Ishikawa (cell line): ENCODE measurements around the gene KISS1R.

Experiments used
- CEBPB ChIP-seq: IDR thresholded peaks from 2 replicates; pipeline ENCODE4 v1.6.1; 2012
- CREB1 ChIP-seq: IDR thresholded peaks from 2 replicates; pipeline ENCODE4 v1.6.1; 2012; ENCODE audit warnings: low read depth
- EGR1 ChIP-seq: IDR thresholded peaks from 2 replicates; pipeline ENCODE4 v1.6.1; 2012
- EP300 ChIP-seq: IDR thresholded peaks from 2 replicates; pipeline ENCODE4 v1.6.1; 2012; ENCODE audit warnings: borderline replicate concordance
- FOXM1 ChIP-seq: IDR thresholded peaks from 2 replicates; pipeline ENCODE4 v1.6.1; 2012; ENCODE audit warnings: low read depth, borderline replicate concordance
- NFIC ChIP-seq: IDR thresholded peaks from 2 replicates; pipeline ENCODE4 v1.6.1; 2012
- RAD21 ChIP-seq: IDR thresholded peaks from 2 replicates; pipeline ENCODE4 v1.6.1; 2012; ENCODE audit warnings: low read depth
- TAF1 ChIP-seq: IDR thresholded peaks from 2 replicates; pipeline ENCODE4 v1.6.1; 2012; ENCODE audit warnings: low read depth, mild to moderate bottlenecking
- TCF12 ChIP-seq: IDR thresholded peaks from 2 replicates; pipeline ENCODE4 v1.6.1; 2012; ENCODE audit warnings: low read depth
- TEAD4 ChIP-seq: IDR thresholded peaks from 2 replicates; pipeline ENCODE4 v1.6.1; 2012
- YY1 ChIP-seq: IDR thresholded peaks from 2 replicates; pipeline ENCODE4 v1.6.1; 2012; ENCODE audit warnings: low read depth
- ZBTB7A ChIP-seq: IDR thresholded peaks from 2 replicates; pipeline ENCODE4 v1.6.1; 2012; ENCODE audit warnings: low read depth
- TF ChIP-seq, protein P1 (sequence below): IDR thresholded peaks from 2 replicates; pipeline ENCODE4 v1.6.1; 2012
- TF ChIP-seq, protein P2 (sequence below): IDR thresholded peaks from 2 replicates; pipeline ENCODE4 v1.6.1; 2012
- TF ChIP-seq, protein P3 (sequence below): IDR thresholded peaks from 2 replicates; pipeline ENCODE4 v1.6.1; 2012; ENCODE audit warnings: low read depth, mild to moderate bottlenecking

Gene KISS1R

DNA sequence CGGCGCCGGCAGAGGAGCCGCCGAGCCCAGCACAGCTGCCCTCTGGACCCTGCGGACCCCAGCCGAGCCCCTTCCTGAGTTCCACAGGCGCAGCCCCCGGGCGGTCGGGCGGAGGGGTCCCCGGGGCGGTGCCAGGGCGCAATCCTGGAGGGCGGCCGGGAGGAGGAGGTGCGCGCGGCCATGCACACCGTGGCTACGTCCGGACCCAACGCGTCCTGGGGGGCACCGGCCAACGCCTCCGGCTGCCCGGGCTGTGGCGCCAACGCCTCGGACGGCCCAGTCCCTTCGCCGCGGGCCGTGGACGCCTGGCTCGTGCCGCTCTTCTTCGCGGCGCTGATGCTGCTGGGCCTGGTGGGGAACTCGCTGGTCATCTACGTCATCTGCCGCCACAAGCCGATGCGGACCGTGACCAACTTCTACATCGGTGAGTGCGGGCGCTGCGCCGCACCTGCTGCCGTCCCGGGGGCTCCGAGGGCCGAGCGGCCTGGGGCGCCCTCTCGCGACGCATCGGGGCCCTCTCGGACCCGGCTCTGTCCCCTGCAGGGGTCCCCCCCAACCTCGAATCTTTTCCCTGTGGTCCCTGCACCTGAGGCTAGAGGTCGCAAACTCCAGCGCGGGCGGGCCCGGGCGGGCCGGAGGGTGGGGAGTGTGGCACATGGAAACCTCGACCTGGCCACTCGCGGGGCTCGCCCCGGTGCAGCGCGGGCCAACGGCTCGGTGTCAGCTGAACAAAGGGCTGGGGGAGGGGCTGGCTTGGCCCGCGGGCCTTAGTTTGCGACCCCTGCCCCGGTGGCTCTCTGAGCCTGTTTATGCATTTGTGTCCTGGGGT lies at the start of gene KISS1R:
KISS1R (plus strand) TSS at position 11 of the 829 bp plus-strand sequence; CDS start at position 181, 170 bp downstream.
- peak; percentile 67; the same call in 1 of the 2 replicates for TF ChIP-seq RAD21
- no peak for TF ChIP-seq TEAD4
- TF ChIP-seq, protein P1, sequence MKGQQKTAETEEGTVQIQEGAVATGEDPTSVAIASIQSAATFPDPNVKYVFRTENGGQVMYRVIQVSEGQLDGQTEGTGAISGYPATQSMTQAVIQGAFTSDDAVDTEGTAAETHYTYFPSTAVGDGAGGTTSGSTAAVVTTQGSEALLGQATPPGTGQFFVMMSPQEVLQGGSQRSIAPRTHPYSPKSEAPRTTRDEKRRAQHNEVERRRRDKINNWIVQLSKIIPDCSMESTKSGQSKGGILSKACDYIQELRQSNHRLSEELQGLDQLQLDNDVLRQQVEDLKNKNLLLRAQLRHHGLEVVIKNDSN, result no peak
- no peak for TF ChIP-seq NFIC
- no peak for TF ChIP-seq CEBPB
- no peak for TF ChIP-seq YY1
- peak; percentile 72 for TF ChIP-seq ZBTB7A
- TF ChIP-seq, protein P2, sequence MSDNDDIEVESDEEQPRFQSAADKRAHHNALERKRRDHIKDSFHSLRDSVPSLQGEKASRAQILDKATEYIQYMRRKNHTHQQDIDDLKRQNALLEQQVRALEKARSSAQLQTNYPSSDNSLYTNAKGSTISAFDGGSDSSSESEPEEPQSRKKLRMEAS, result no peak
- no peak for TF ChIP-seq EP300
- TF ChIP-seq TAF1, result no peak
- TF ChIP-seq FOXM1, result no peak

GRCh38 chr19:867855-868457 lies 49.2 kb upstream of the KISS1R start:
- TF ChIP-seq EGR1 (no peak), NFIC (no peak), CEBPB (no peak), TEAD4 (no peak), EP300 (no peak), YY1 (no peak), ZBTB7A (no peak), RAD21 (no peak), TAF1 (no peak), TCF12 (no peak)
- TF ChIP-seq, protein P2, result no peak
- TF ChIP-seq, protein P3, sequence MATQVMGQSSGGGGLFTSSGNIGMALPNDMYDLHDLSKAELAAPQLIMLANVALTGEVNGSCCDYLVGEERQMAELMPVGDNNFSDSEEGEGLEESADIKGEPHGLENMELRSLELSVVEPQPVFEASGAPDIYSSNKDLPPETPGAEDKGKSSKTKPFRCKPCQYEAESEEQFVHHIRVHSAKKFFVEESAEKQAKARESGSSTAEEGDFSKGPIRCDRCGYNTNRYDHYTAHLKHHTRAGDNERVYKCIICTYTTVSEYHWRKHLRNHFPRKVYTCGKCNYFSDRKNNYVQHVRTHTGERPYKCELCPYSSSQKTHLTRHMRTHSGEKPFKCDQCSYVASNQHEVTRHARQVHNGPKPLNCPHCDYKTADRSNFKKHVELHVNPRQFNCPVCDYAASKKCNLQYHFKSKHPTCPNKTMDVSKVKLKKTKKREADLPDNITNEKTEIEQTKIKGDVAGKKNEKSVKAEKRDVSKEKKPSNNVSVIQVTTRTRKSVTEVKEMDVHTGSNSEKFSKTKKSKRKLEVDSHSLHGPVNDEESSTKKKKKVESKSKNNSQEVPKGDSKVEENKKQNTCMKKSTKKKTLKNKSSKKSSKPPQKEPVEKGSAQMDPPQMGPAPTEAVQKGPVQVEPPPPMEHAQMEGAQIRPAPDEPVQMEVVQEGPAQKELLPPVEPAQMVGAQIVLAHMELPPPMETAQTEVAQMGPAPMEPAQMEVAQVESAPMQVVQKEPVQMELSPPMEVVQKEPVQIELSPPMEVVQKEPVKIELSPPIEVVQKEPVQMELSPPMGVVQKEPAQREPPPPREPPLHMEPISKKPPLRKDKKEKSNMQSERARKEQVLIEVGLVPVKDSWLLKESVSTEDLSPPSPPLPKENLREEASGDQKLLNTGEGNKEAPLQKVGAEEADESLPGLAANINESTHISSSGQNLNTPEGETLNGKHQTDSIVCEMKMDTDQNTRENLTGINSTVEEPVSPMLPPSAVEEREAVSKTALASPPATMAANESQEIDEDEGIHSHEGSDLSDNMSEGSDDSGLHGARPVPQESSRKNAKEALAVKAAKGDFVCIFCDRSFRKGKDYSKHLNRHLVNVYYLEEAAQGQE, result no peak
- TF ChIP-seq, protein P1, result no peak

GRCh38 chr19:868458-869244 lies 48.5 kb upstream of the KISS1R start:
- TF ChIP-seq TCF12, result no peak
- TF ChIP-seq EP300, result no peak
- no peak for TF ChIP-seq NFIC
- no peak for TF ChIP-seq YY1
- TF ChIP-seq, protein P2, result no peak
- TF ChIP-seq, protein P3, result no peak
- TF ChIP-seq TAF1, result no peak
- TF ChIP-seq EGR1, result no peak
- no peak for TF ChIP-seq ZBTB7A
- TF ChIP-seq, protein P1, result no peak
- TF ChIP-seq FOXM1, result no peak
- no peak for TF ChIP-seq CEBPB
- TF ChIP-seq TEAD4, result no peak
- TF ChIP-seq RAD21, result no peak
- TF ChIP-seq CREB1, result no peak
